B cell (primary cell): Measurements from ENCODE around the gene RAC3.

Source experiments
- EZH2 ChIP-seq: IDR thresholded peaks from 2 replicates; pipeline ENCODE4 v1.6.1; 2012; ENCODE audit warnings: borderline replicate concordance, low read depth, mild to moderate bottlenecking, moderate library complexity, low read length; ENCODE audit not compliant: insufficient read depth, poor library complexity, severe bottlenecking
- TF ChIP-seq, protein P1 (sequence below): fragments of 200-600 bp; IDR thresholded peaks from one replicate; pipeline ENCODE4 v1.8.0; 2022; ENCODE audit warnings: antibody characterized with exemption, mild to moderate bottlenecking

DNA sequence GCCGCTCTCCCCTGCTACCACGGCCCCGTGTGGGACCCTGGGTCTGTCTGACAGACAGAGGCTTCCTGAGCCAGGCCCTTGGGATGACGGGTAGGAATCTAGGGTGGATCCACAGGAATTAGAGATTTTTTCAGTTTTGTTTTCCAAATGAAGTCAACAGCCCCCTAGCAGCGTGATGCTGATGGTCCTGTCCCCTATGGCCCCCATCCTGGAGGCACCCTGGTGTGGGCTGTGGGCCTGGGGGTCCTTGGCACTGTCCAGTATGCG is 24.3 kb upstream of the RAC3 start:
- TF ChIP-seq EZH2 = no peak
- TF ChIP-seq, protein P1, sequence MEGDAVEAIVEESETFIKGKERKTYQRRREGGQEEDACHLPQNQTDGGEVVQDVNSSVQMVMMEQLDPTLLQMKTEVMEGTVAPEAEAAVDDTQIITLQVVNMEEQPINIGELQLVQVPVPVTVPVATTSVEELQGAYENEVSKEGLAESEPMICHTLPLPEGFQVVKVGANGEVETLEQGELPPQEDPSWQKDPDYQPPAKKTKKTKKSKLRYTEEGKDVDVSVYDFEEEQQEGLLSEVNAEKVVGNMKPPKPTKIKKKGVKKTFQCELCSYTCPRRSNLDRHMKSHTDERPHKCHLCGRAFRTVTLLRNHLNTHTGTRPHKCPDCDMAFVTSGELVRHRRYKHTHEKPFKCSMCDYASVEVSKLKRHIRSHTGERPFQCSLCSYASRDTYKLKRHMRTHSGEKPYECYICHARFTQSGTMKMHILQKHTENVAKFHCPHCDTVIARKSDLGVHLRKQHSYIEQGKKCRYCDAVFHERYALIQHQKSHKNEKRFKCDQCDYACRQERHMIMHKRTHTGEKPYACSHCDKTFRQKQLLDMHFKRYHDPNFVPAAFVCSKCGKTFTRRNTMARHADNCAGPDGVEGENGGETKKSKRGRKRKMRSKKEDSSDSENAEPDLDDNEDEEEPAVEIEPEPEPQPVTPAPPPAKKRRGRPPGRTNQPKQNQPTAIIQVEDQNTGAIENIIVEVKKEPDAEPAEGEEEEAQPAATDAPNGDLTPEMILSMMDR = no peak
